GM21528 (cell line): ENCODE data around the gene GSAP.
"Not testable (repeated sequence)": the region's sequence is repeated elsewhere in the genome, so short reads cannot be mapped to it uniquely, and the experiment has no call there.

ENCODE experiments used
- ATAC-seq: cut with Tn5 transposase; IDR thresholded peaks from one replicate; pipeline ENCODE4 v1.9.1; 2021; ENCODE audit warnings: mild to moderate bottlenecking, moderate library complexity; ENCODE audit not compliant: unreplicated experiment, low FRiP score

The GSAP gene, protein sequence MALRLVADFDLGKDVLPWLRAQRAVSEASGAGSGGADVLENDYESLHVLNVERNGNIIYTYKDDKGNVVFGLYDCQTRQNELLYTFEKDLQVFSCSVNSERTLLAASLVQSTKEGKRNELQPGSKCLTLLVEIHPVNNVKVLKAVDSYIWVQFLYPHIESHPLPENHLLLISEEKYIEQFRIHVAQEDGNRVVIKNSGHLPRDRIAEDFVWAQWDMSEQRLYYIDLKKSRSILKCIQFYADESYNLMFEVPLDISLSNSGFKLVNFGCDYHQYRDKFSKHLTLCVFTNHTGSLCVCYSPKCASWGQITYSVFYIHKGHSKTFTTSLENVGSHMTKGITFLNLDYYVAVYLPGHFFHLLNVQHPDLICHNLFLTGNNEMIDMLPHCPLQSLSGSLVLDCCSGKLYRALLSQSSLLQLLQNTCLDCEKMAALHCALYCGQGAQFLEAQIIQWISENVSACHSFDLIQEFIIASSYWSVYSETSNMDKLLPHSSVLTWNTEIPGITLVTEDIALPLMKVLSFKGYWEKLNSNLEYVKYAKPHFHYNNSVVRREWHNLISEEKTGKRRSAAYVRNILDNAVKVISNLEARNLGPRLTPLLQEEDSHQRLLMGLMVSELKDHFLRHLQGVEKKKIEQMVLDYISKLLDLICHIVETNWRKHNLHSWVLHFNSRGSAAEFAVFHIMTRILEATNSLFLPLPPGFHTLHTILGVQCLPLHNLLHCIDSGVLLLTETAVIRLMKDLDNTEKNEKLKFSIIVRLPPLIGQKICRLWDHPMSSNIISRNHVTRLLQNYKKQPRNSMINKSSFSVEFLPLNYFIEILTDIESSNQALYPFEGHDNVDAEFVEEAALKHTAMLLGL

DNA sequence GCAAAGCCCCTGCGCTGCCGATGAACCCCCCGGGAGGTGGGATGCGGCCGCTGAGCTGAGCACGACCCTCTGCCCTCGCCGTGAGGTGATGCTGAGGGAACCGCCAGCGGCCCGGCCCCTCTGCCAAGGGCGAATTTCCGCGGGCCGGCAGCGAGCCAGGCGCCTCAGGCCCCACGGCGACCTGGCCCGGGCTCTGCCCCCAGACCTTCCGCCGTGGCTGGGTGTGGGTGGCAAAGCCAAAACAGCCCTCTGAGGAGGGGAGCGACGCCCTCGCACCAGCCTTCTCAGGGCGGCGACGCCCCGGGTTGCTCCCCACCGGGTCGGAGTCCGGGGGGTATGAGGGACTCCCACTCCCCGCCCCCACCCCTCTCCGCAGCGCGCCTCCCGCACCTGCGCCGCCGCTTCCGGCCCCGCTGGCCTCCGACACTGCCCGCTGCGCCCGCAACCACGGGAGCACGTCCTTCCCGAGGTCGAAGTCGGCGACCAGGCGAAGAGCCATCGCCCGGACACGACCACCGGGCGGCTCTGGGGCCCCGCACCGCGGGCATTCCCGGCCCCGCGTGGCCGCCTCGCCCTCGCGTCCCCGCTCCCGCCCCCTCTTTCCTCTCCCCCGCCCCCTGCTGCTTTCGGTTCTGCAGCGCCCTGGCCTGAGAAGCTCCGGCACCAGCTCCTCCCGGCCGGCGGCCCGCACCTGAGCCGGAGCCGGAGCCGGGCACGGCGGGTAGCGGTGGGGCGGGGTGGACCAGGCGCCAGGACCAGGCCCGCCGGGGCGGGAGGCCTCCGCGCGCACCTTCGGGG, at the start of gene GSAP:
TSS of gene GSAP (minus strand) at position 527 of the 798 bp plus-strand sequence. CDS start at position 499, 28 bp downstream.
- peak; percentile 52 for ATAC-seq

DNA sequence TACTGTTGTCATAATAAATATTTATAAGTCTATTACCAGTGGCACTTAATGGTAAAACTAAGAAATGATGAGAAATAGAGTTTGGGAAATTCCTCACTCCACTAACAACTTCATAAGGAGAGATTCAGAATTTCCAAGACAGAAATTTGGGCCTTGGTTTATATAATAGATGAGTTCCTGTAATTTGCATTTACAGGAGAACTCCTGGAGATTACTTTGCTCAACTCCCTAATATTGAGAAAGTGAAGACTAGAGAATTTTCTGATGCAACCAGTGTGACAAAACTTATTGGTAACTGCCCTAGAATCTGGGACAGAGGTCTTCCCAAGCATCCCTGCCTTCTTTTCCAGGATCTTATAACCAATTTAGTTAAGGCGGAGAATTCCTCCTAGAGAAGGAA, 49.1 kb upstream of the GSAP start:
- no peak for ATAC-seq

DNA sequence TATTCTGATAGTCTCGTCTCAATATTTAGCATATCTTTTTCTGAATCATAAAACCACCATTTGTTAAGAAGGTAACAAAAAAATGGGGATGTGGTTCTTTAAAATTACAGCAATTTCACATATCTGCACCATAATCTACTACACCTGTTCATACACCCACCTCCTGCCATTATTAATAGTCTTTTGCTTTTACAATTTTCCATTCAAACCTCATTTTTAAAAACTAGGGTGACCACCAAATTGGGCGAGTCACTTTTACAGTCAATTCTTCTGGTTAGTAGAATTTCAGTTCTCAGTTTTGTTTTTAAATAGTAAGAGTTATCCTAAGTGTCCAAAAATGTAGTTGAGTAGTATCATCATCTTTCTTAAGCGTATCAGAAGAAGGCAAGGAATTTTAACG, 48.4 kb upstream of the GSAP start:
- peak; percentile 56 for ATAC-seq

DNA sequence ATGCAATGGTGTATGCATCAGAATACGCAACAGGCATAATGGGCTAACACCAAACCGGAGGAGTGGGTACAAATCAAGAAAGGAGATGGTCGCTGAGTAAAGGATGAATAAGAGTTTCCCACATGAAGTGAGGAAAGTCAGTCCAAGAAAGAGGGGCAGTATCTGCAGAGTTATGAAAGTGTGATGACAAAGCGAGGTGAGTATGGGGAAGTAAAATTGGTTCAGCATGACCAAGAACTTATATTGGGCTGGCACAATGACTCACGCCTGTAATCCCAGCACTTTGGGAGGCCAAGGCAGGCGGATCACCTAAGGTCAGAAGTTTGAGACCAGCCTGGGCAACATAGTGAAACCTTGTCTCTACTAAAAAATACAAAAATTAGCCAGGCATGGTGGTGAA, 47.5 kb upstream of the GSAP start:
- not testable (repeated sequence) for ATAC-seq

DNA sequence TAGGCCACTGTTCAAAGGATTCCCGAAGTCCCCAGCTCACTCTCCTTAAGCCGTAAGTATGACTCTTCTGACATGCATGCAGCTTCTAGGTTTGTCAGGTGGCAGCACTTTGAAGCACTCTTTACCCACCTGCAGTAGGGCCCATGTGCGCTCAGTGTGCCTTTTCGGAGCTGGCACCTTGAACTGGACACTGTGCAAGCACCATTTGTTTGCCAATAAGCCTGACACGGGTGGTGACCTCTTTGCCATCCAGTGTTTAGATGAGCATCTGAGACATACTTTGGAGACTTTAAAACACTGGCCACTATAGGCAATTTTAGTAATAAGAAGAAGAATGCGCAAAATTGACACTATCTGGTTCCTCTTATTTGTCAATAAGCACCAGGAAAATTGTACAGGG, 45.7 kb upstream of the GSAP start:
- ATAC-seq, result no peak

DNA sequence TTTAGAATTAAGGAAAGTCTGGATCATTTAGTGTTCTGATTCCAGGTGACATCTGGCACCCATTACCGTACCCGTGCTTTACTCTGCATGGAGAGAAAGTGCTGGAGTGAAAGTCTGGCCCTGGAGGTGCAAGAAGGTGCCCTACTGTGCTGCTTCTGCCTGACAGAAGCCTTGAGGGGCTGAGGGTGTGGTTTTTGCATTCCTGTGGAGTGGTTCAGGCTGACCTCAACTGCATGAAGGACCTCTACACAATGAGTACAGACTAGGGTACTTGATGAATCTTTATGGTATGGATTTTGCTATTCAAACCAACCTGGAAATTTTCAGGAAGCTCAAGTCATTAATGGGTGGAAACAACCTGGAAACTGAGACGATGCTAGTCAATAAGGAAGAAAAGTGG, 45.1 kb upstream of the GSAP start:
- no peak for ATAC-seq

DNA sequence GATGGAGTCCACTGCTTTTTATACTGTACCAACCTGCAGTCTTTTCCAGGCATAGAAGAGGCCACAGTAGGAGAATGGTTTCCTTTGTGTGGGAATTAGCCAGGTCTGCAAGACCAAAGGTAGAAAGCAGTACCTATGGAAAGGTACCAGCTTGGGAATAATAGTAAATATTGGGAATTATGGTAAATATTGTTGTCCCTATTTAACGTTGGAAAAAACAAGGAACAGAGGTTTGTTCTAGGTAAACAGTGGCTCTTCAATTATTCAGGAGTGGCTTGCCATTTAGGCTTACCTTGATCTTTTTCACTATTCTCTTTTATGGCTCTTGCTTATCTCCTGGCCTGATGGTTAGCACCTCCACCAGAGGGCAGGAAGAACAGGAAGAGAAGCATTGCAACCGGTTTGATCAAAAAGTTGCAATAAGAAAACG, 43.9 kb upstream of the GSAP start:
- ATAC-seq, result no peak

DNA sequence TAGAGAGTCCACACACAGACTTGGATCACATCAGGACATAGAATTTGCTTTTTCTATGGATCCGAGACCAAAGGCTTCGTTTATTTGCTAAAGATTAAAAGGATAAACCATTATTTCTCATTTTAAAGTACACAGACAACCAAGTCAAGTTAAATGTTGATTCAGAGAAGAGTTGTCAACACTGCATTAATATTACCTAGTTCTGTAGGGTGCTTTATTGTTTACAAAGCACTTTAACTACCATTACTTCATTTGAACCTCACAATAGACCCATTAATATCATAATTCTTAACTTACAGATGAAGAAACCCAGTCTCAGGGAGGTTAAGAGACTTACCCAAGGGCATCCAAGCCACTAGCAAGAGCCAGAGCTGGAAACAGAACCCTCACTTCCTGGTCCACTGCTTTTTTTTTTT, 43.2 kb upstream of the GSAP start:
- no peak for ATAC-seq

DNA sequence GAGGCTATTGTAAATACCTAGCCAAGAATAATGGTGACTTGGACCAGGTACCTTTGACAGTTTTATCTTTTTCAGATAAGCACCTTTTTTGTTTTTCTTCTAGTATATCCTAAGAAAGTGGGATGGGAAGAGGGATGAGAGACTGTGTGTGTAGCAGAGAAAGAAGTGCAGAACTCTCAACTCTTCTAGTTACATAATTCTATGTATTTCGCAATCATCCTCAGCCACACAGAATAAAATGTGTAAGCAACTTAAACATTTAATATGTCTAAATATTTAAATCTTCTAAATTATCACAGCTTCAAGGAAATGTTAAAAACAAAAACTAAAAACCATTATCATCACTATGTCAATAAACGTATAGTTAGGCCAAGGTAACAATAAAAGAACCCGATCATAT, 42.6 kb upstream of the GSAP start:
- no peak for ATAC-seq

DNA sequence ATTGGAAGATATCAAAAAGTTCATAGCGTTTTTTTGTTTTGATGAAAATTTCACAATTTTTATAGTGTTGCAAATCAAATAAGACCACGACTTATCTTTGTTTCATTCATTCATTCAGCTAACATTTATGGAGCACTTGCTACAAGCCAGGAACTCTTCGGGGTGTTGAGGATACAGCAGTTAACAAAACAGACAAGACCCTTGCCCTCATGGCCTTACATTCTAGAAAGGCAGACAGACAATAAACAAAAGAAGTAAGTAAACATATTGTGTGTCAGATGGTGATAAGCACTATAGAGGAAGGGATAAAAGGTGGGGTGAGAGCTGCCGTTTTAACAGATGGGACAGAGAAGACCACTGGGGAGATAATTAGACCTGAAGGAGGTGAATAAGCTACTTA, 41.6 kb upstream of the GSAP start:
- no peak for ATAC-seq

DNA sequence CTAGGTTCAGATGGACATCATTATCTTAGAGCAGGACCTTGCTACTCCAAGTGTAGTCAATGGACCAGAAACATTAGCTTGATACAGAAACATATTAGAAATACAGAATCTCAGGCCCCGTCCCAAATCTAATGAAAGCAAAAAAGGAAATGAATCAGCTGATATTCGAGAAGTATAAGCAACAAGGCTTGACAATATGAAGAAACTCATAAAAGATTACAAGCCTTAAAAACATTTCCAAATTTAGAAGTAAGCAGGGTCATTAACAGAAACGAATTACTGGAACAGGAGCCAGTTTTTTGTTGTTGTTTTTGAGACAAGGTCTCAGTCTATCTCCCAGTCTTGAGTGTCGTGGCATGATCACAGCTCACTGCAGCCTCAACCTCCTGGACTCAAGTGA, 40.5 kb upstream of the GSAP start:
- ATAC-seq, result no peak

DNA sequence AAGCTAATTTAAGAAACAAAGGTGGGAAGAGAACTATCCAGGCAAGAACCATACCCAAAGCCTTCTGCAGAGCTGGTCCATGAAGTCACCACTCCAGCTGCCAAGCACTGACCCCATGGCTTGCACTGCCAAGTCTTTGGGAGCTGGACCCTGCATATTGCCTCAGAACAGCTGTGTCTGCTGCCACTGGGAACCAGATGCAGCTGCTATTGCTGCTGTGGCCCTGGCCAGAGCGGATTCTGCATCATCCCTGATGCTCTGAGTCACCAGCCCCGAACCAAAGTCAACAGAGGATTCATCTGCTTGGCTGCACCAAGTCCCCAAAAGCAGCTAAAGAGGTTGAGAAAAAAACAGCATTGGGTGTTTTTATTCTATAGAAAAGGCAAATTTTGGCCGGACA, 39.2 kb upstream of the GSAP start:
- ATAC-seq, result no peak

DNA sequence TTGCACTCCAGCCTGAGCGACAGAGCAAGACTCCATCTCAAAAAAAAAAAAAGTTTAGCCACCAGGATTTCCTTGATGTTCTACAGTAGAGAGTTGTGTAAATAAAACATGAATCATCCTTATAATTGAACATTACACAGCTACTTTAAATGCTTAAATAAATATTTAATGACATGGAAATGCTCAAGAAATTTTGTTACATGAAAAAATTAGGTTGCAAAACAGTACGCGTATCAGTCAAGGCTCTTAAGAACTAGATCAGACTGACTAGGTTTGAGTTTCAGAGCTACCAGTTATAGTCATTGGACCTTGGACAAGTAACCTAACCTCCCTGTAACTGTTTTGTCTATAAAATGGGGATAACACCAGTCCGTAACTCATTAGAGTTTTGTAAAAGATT, 38.7 kb upstream of the GSAP start:
- no peak for ATAC-seq

DNA sequence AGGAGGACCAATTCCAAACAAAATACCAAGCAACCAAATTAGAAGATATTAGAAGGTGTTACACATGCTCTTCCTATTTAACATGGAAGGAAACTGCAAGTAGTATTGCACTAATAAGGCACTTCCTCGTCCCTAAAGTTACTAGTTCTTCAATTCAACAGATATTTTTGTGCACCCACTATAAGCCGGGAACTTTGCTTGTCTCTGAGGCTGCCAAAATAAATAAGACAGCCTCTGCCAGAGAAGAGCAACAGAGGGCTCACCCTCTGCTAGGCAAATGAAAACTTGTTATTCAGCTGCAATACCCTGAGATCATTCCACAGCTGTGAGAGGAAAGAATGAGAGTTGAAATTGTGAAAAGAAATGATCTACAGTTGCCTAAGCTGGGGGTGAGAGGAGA, 37.4 kb upstream of the GSAP start:
- no peak for ATAC-seq

DNA sequence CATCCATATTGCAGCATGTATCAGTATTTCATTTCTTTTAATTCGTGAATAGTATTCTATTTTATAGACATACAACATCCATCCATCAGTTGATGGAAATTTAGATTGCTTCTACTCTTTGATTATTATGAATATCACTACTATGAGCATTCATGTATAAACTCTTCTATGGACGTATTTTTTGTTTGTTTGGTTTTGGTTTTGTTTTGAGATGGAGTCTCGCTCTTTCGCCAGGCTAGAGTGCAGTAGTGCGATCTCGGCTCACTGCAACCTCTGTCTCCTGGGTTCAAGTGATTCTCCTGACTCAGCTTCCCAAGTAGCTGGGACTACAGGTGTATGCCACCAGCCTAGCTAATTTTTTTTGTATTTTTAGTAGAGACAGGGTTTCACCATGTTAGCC, 35.8 kb upstream of the GSAP start:
- not testable (repeated sequence) for ATAC-seq

DNA sequence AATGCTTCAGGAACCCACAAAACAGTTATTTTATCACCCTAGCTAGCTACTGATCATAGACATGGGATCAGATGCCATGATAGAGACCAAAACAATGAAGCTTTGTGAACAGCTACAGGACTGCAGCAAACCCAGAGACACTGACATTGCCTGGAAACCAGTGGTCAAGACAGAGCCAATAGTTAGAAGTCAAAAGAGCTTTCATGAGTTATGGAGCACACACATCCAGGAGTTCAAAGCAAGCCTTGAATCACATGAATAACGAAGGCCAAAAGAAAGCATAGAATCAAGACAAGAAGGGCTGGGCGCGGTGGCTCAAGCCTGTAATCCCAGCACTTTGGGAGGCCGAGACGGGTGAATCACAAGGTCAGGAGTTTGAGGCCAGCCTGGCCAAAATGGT, 34.5 kb upstream of the GSAP start:
- ATAC-seq, result no peak

DNA sequence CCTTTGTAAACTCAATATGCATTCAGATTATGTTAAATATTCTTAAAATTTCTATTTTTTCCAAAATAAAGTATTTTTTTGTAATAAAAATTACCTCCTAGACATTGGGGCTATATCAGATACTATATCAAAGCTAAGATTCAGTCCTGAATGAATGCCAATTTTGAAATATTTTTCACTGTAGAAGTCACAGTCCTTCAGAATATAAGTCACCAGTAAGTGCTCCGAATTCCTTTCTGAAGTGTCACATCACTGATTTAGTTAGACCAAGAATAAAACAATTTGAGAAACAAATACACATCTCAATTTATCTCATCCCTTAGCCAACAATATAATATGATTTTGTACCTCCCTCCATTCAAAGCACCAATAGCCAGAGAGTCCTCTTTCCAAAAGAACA, 33.9 kb upstream of the GSAP start:
- no peak for ATAC-seq

DNA sequence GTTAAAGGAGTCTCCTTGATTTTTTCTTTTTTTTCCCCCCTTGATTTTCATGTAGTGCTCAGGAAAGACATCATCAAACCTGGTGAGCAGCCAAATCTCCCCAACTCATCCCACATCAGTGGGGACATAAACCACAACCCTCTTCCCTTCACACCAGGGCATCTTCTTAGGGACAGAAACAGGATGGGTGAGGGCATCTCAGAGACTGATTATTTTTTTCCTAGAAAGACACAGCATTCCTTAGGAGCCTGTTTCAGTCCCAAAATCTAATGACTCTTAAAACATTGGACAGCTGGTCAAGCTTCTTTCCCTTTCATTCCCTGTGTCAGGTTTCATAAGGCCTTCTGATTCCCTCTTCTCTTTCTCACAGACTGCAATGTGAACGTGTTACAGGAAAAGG, 31.5 kb upstream of the GSAP start:
- ATAC-seq, result no peak

DNA sequence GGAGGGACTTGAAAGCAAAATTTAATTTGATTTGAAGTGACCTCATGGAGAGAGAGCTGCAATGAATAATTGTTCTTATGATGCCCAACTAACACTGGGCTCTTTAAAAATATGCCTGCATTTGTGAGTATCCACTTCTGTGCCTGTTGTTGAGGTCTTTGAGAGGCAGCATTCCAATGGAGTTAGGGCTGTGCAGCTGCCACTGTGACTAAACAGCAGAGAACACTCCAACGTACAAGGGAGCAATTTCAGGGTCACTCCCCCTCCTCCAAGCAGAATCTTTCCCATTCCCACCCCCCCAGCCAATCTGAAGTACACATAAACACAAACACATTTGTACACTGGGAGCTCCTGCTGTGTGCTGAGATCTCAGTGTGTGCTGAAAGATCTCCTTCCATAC, 28.0 kb upstream of the GSAP start:
- no peak for ATAC-seq

DNA sequence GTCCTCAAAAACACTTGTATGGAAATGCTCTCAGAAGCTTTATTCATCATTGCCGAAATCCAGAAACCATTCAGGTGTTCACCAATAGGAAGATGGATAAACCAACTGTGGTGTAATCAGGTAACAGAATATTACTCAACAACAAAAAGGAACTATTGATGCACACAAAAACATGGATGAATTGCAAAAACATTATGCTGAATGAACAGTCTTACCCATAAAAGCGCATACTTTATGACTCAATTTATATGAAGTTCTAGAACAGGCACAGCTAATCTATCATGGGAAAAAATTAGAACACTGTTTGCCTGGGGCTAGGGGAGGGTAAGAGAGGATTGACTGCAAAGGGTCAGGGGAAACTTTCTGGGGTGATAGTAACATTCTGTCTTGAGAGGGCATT, 26.9 kb upstream of the GSAP start:
- no peak for ATAC-seq

DNA sequence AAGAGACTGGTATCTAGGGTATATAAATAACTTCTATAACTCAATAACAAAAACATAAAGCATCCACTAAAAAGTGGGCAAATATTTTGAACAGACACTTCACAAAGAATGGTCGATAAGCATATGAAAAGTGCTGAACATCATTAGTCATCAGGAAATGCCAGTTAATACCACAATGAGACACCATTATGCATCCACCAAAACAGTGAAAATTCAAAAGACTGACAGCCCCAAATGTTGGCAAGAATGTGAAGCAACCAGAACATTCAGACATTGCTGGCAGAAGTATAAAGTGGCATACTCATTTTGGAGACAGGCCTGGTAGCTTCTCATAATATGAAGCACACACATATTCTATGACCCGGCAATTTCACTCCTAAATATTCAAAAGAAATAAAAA, 26.5 kb upstream of the GSAP start:
- no peak for ATAC-seq
